IMR-90 (cell line): ENCODE measurements around the gene PLPP3. TPM values are rescaled to one million over a fixed set of nuclear protein-coding genes. Genes with fewer than 3 reads are reported as not detected.

Experiments
- ATAC-seq: fragments of 200-7000 bp; cut with Tn5 transposase; 2 replicates; pipeline ENCODE4 v1.9.1; 2020; ENCODE audit warnings: low read depth, mild to moderate bottlenecking, moderate library complexity
- BruUV-seq: library from RNA; stranded (reverse); fragments of 400-500 nt; replicated peaks from 2 replicates; lab custom pipeline; 2021; lab: Mats Ljungman, UMichigan
- CTCF ChIA-PET: fragments of 300-600 bp; formaldehyde crosslinking; extraction: SDS; loops from one replicate; lab custom pipeline; 2021; ENCODE audit warnings: antibody characterized with exemption; lab: Yijun Ruan, JAX
- POLR2A ChIA-PET: fragments of 300-600 bp; sonication (Branson Sonifier 250); formaldehyde crosslinking; loops from one replicate; lab custom pipeline; 2022; ENCODE audit warnings: antibody characterized with exemption; ENCODE audit not compliant: unreplicated experiment; lab: Charles Lee
- DNase-seq: peaks from one replicate; pipeline ENCODE4 v3.0.0; 2013
- H2AFZ ChIP-seq: replicated peaks from 2 replicates; pipeline ENCODE3; 2013; ENCODE audit warnings: low read length, mild to moderate bottlenecking; ENCODE audit not compliant: poor library complexity
- H2AK5ac ChIP-seq: 2 replicates; pipeline ENCODE4 v1.6.1; 2013; ENCODE audit warnings: low read depth, low read length, inconsistent platforms
- H2AK9ac ChIP-seq: replicated peaks from 2 replicates; pipeline ENCODE3; 2013; ENCODE audit warnings: mild to moderate bottlenecking, low read depth, low read length, moderate library complexity; ENCODE audit not compliant: poor library complexity
- H2BK120ac ChIP-seq: 2 replicates; pipeline ENCODE4 v1.6.1; 2013; ENCODE audit warnings: low read depth, low read length, inconsistent platforms
- H2BK15ac ChIP-seq: 3 replicates; pipeline ENCODE4 v1.6.1; 2013; ENCODE audit warnings: low read depth, low read length, inconsistent platforms
- H2BK20ac ChIP-seq: 2 replicates; pipeline ENCODE4 v1.6.1; 2013; ENCODE audit warnings: low read depth, mild to moderate bottlenecking, inconsistent platforms, low read length, moderate library complexity
- H2BK5ac ChIP-seq: 2 replicates; pipeline ENCODE4 v1.6.1; 2013; ENCODE audit warnings: mild to moderate bottlenecking, low read depth, low read length, inconsistent platforms; ENCODE audit not compliant: poor library complexity, severe bottlenecking
- H3K14ac ChIP-seq: replicated peaks from 2 replicates; pipeline ENCODE4 v1.6.1; 2013; ENCODE audit warnings: low read depth, low read length, inconsistent platforms
- H3K18ac ChIP-seq: 2 replicates; pipeline ENCODE4 v1.6.1; 2013; ENCODE audit warnings: low read depth, low read length, control low read depth
- H3K23ac ChIP-seq: 2 replicates; pipeline ENCODE4 v1.6.1; 2013; ENCODE audit warnings: low read depth, low read length, inconsistent platforms
- H3K27ac ChIP-seq: 2 replicates; pipeline ENCODE4 v1.5.1; 2013; ENCODE audit warnings: mild to moderate bottlenecking, control low read depth, low read length; ENCODE audit not compliant: insufficient read depth
- H3K27me3 ChIP-seq: 2 replicates; pipeline ENCODE4 v1.6.1; 2013; ENCODE audit warnings: low read length; ENCODE audit not compliant: control insufficient read depth, insufficient read depth
- H3K36me3 ChIP-seq: 2 replicates; pipeline ENCODE4 v1.6.1; 2013; ENCODE audit warnings: low read length, mixed read lengths; ENCODE audit not compliant: control insufficient read depth, insufficient read depth
- H3K4ac ChIP-seq: 2 replicates; pipeline ENCODE4 v1.6.1; 2013; ENCODE audit warnings: low read depth, low read length, inconsistent platforms
- H3K4me1 ChIP-seq: 2 replicates; pipeline ENCODE4 v1.6.1; 2013; ENCODE audit warnings: low read length, mixed read lengths; ENCODE audit not compliant: control insufficient read depth, insufficient read depth
- H3K4me2 ChIP-seq: 2 replicates; pipeline ENCODE4 v1.6.1; 2013; ENCODE audit warnings: low read depth, mild to moderate bottlenecking, control low read depth, low read length, moderate library complexity
- H3K4me3 ChIP-seq: 2 replicates; pipeline ENCODE4 v1.5.1; 2013; ENCODE audit warnings: low read depth, mild to moderate bottlenecking, control low read depth, low read length, moderate library complexity; ENCODE audit not compliant: insufficient read depth
- H3K56ac ChIP-seq: 2 replicates; pipeline ENCODE4 v1.6.1; 2013; ENCODE audit warnings: low read length, inconsistent platforms; ENCODE audit not compliant: insufficient read depth; ENCODE audit errors: extremely low read depth
- H3K79me1 ChIP-seq, 2 experiments: 2 replicates each; pipeline ENCODE4 v1.6.1; 2013; ENCODE audit warnings: low read length in 2 of 2, inconsistent platforms in 1 of 2, low read depth in 1 of 2
- H3K9ac ChIP-seq: 2 replicates; pipeline ENCODE4 v1.6.1; 2013; ENCODE audit warnings: low read depth, low read length, control low read depth
- H3K9me1 ChIP-seq: 2 replicates; pipeline ENCODE4 v1.6.1; 2013; ENCODE audit warnings: low read length, inconsistent platforms; ENCODE audit not compliant: insufficient read depth
- H3K9me3 ChIP-seq: 2 replicates; pipeline ENCODE4 v1.6.1; 2013; ENCODE audit warnings: low read length; ENCODE audit not compliant: control insufficient read depth, insufficient read depth
- H4K20me1 ChIP-seq: 2 replicates; pipeline ENCODE4 v1.6.1; 2013; ENCODE audit warnings: low read length, inconsistent platforms; ENCODE audit not compliant: insufficient read depth
- H4K5ac ChIP-seq: 2 replicates; pipeline ENCODE4 v1.6.1; 2013; ENCODE audit warnings: mild to moderate bottlenecking, low read depth, low read length, control low read depth
- H4K8ac ChIP-seq, 2 experiments: 2 replicates each; pipeline ENCODE4 v1.6.1; 2013; ENCODE audit warnings: low read depth in 2 of 2, low read length in 2 of 2, control low read depth in 1 of 2, inconsistent platforms in 1 of 2
- H4K91ac ChIP-seq: 2 replicates; pipeline ENCODE4 v1.6.1; 2013; ENCODE audit warnings: low read depth, low read length, inconsistent platforms; ENCODE audit not compliant: insufficient read depth
- BHLHE40 ChIP-seq: fragments of 150-350 bp; IDR thresholded peaks from 2 replicates; pipeline ENCODE4 v1.6.1; 2016; ENCODE audit warnings: mild to moderate bottlenecking, low read depth, low read length
- CEBPB ChIP-seq: IDR thresholded peaks from 2 replicates; pipeline ENCODE4 v1.6.1; 2012; ENCODE audit warnings: low read depth, low read length, improper control_type of control experiment
- CTCF ChIP-seq: conservative IDR thresholded peaks from 2 replicates; pipeline ENCODE4 v1.5.1; 2012; ENCODE audit warnings: mild to moderate bottlenecking, low read depth, low read length, improper control_type of control experiment
- ELK1 ChIP-seq: fragments of 150-350 bp; IDR thresholded peaks from 2 replicates; pipeline ENCODE4 v1.6.1; 2016; ENCODE audit warnings: low read depth, mild to moderate bottlenecking, low read length, moderate library complexity, borderline replicate concordance
- FOS ChIP-seq: fragments of 150-350 bp; IDR thresholded peaks from 2 replicates; pipeline ENCODE4 v1.6.1; 2016; ENCODE audit warnings: low read depth, low read length
- MAFK ChIP-seq: IDR thresholded peaks from 2 replicates; pipeline ENCODE4 v1.6.1; 2012; ENCODE audit warnings: low read depth, low read length, improper control_type of control experiment
- MAZ ChIP-seq: IDR thresholded peaks from 2 replicates; pipeline ENCODE4 v1.6.1; 2012; ENCODE audit warnings: low read depth, mild to moderate bottlenecking, low read length, improper control_type of control experiment, moderate library complexity, borderline replicate concordance
- MXI1 ChIP-seq: IDR thresholded peaks from 2 replicates; pipeline ENCODE4 v1.6.1; 2012; ENCODE audit warnings: low read depth, mild to moderate bottlenecking, low read length, moderate library complexity, borderline replicate concordance
- NFE2L2 ChIP-seq: fragments of 150-350 bp; IDR thresholded peaks from 2 replicates; pipeline ENCODE4 v1.6.1; 2016; ENCODE audit warnings: low read depth, mild to moderate bottlenecking, low read length
- POLR2A ChIP-seq: IDR thresholded peaks from 2 replicates; pipeline ENCODE4 v1.6.1; 2012; ENCODE audit warnings: mild to moderate bottlenecking, low read depth, low read length
- RAD21 ChIP-seq: IDR thresholded peaks from 2 replicates; pipeline ENCODE4 v1.6.1; 2012; ENCODE audit warnings: low read length, improper control_type of control experiment
- RCOR1 ChIP-seq: IDR thresholded peaks from 2 replicates; pipeline ENCODE4 v1.6.1; 2012; ENCODE audit warnings: mild to moderate bottlenecking, low read length, improper control_type of control experiment; ENCODE audit not compliant: insufficient replicate concordance
- RFX5 ChIP-seq: IDR thresholded peaks from 2 replicates; pipeline ENCODE4 v1.8.0; 2012; ENCODE audit warnings: low read depth, mild to moderate bottlenecking, low read length, moderate library complexity
- SMC3 ChIP-seq: fragments of 150-350 bp; IDR thresholded peaks from 2 replicates; pipeline ENCODE4 v1.6.1; 2016; ENCODE audit warnings: low read depth, mild to moderate bottlenecking, antibody characterized with exemption, low read length, moderate library complexity
- WGBS, 2 experiments: methylation state at CpG; one replicate each; pipeline versions ENCODE4 v1.1.5 to v1.1.7; 2013; ENCODE audit warnings: missing lambda C conversion rate in 2 of 2; ENCODE audit not compliant: insufficient read length in 1 of 2; ENCODE audit errors: extremely low coverage in 2 of 2; 5-methylcytosine and 5-hydroxymethylcytosine counted together
- dilution Hi-C: fragments of 300-500 bp; cut with HindIII; formaldehyde crosslinking; loops from one replicate; pipeline ENCODE4 v1.14.3; 2018; ENCODE audit warnings: low sequenced_read_pairs; ENCODE audit not compliant: unreplicated experiment
- in situ Hi-C: fragments of 300-500 bp; cut with MboI; formaldehyde crosslinking; loops from 3 replicates; pipeline ENCODE4 v1.14.3; 2019; ENCODE audit warnings: low sequenced_read_pairs, inconsistent platforms, mixed read lengths
- intact Hi-C: fragments of 100-400 bp; cut with micrococcal nuclease; formaldehyde crosslinking; loops from 2 replicates; pipeline ENCODE4 v1.10.0; 2022
- polyA plus RNA-seq, 3 experiments: library from polyadenylated mRNA; depleted of rRNA; stranded (reverse); fragments of >200 nt; gene quantifications; 2 replicates each; pipeline ENCODE4 v1.2.3, GENCODE V29; 2012; ENCODE audit warnings: low replicate concordance in 1 of 3
- total RNA-seq: library from RNA; depleted of rRNA; stranded (reverse); fragments of >200 nt; gene quantifications from 2 replicates; pipeline ENCODE4 v1.2.3, GENCODE V29; 2012

Gene PLPP3
- total and polyA plus RNA-seq, 2 of the 4 experiments (the other 2 are of a cell fraction) = 49.9 to 56.6 TPM

- TF ChIP-seq POLR2A (no peak), CTCF (no peak), SMC3 (no peak), FOS (no peak), RAD21 (no peak), NFE2L2 (no peak), MXI1 (no peak), RCOR1 (no peak), ELK1 (no peak), MAZ (no peak), MAFK (no peak), CEBPB (no peak), RFX5 (no peak), BHLHE40 (no peak)
- H2BK20ac ChIP-seq = no peak overlapping the region
- POLR2A ChIA-PET = no interaction called here
- no peak overlapping the region for H2BK15ac ChIP-seq
- no peak overlapping the region for H2AFZ ChIP-seq
- no peak overlapping the region for H3K56ac ChIP-seq
- no CpG with 5 or more reads among the region's 1 CpG for WGBS, 2 experiments
- BruUV-seq = no TSS peak
- H3K36me3 ChIP-seq = peaks cover 37% of the 10 kb centered on the region
- in situ Hi-C loops = no loop called here
- H2BK5ac ChIP-seq = no peak overlapping the region
- H3K4me1 ChIP-seq = peaks cover 5% of the 10 kb centered on the region; the same call in 1 of the 2 replicates
- H2AK9ac ChIP-seq = no peak overlapping the region
- H3K27ac ChIP-seq = no peak overlapping the region
- H4K20me1 ChIP-seq = peaks cover 92% of the 10 kb centered on the region
- peaks cover 41 to 84% of the 10 kb centered on the region in 2 experiments for H3K79me1 ChIP-seq
- intact Hi-C loops = no loop called here
- peaks cover 15% of the 10 kb centered on the region for H3K9me1 ChIP-seq
- H3K18ac ChIP-seq = no peak overlapping the region
- H3K4me2 ChIP-seq = no peak overlapping the region
- no peaks in the 10 kb centered on the region for H3K27me3 ChIP-seq
- no peak overlapping the region for H3K23ac ChIP-seq
- no peak overlapping the region for H3K4me3 ChIP-seq
- no peaks in the 10 kb centered on the region for H3K9me3 ChIP-seq
- H3K14ac ChIP-seq = no peak overlapping the region
- no peak overlapping the region for H3K4ac ChIP-seq
- DNase-seq = no peak
- CTCF ChIA-PET = no interaction called here
- H4K8ac ChIP-seq = no peak overlapping the region
- H4K5ac ChIP-seq = no peak overlapping the region
- H2BK120ac ChIP-seq = no peak overlapping the region
- H2AK5ac ChIP-seq = no peak overlapping the region
- ATAC-seq = no peak
- dilution Hi-C loops = no loop called here
- no peak overlapping the region for H3K9ac ChIP-seq
- no peak overlapping the region for H4K91ac ChIP-seq
These were observed 31.9 kb downstream of the PLPP3 start for GRCh38 chr1:56547473-56547872.
